Tibial nerve (tissue), 3 donors: ENCODE measurements around the gene CALML4.

Experiments
- CTCF ChIP-seq, 5 experiments: fragments of 200-600 bp in 3 of 5; fragments of 450-650 bp in 2 of 5; sonication (generic) in 3 of 5; IDR thresholded peaks; one replicate each; pipeline ENCODE4 v1.5.1; 2016 to 2019; ENCODE audit warnings: antibody characterized with exemption in 5 of 5, mild to moderate bottlenecking in 3 of 5, moderate library complexity in 2 of 5
- POLR2A ChIP-seq, 2 donors: fragments of 450-650 bp; IDR thresholded peaks; one replicate each; pipeline ENCODE4 v1.6.1; 2017; ENCODE audit warnings: antibody characterized with exemption in 2 of 2, mild to moderate bottlenecking in 2 of 2, moderate library complexity in 2 of 2

GRCh38 chr15:68205954-68206539, 915 bp upstream of the CALML4 start:
- TF ChIP-seq CTCF (IDR thresholded peaks at IDR 0.05) = no peak
- no peak for TF ChIP-seq POLR2A (IDR thresholded peaks at IDR 0.05)
